K562 (cell line): Measurements from ENCODE around the gene GSTO2. TPM values are rescaled to one million over a fixed set of nuclear protein-coding genes. Genes with fewer than 3 reads are reported as not detected.

Experiments
- BHLHE40 ChIP-seq: IDR thresholded peaks from 2 replicates; pipeline ENCODE4 v1.6.1; 2011; ENCODE audit warnings: low read length, improper control_type of control experiment
- MECOM ChIP-seq: fragments of 250-450 bp; sonication (Bioruptor Pico); IDR thresholded peaks from 2 replicates; pipeline ENCODE4 v1.8.0; 2022; ENCODE audit warnings: inconsistent platforms
- NFATC3 ChIP-seq: fragments of 450-650 bp; IDR thresholded peaks from 2 replicates; pipeline ENCODE4 v1.6.1; 2017; ENCODE audit warnings: mild to moderate bottlenecking
- RERE ChIP-seq: sonication (generic); formaldehyde crosslinking; IDR thresholded peaks from 2 replicates; pipeline ENCODE4 v1.8.0; 2023; ENCODE audit warnings: missing genetic modification reagents, mild to moderate bottlenecking, borderline replicate concordance
- XRCC5 ChIP-seq: fragments of 200-400 bp; formaldehyde crosslinking; IDR thresholded peaks from 2 replicates; pipeline ENCODE4 v1.6.1; 2017; ENCODE audit warnings: low read depth, mild to moderate bottlenecking, low read length
- ZNF398 ChIP-seq: fragments of 250-450 bp; sonication (Bioruptor Pico); IDR thresholded peaks from 2 replicates; pipeline ENCODE4 v1.8.0; 2021; ENCODE audit warnings: moderate library complexity, mild to moderate bottlenecking, inconsistent platforms
- polyA plus RNA-seq, 8 experiments: library from polyadenylated mRNA; depleted of rRNA in 4 of 8; stranded (reverse) in 5 of 8; unstranded in 3 of 8; fragments of >200 nt; fragmentation: Nextera tagmentation in 2 of 8; fragmentation: Illumina TruSeq in 1 of 8; extraction: Ambion mirVana in 2 of 8; extraction: Trizol in 1 of 8; gene quantifications; 2 replicates each; pipeline versions ENCODE4 v1.2.1 to v1.2.3, GENCODE V29; 2011 to 2014; ENCODE audit warnings: inconsistent platforms in 1 of 8, missing spikeins in 1 of 8
- total RNA-seq, 7 experiments: library from RNA; depleted of rRNA in 6 of 7; stranded (reverse); fragments of >200 nt in 6 of 7; fragmentation: Illumina TruSeq in 2 of 7; extraction: Trizol in 2 of 7; gene quantifications; 2 replicates each; pipeline versions ENCODE4 v1.2.1 to v1.2.3, GENCODE V29; 2011 to 2021; ENCODE audit warnings: low replicate concordance in 1 of 7

GSTO2 gene
- total and polyA plus RNA-seq, 9 of the 15 experiments (the other 6 are each of a cell fraction or from before 2014, with no cell fraction given), result 0.18 to 1.8 (median 0.90) TPM

- TF ChIP-seq RERE (CRISPR knock-in tag) (no peak), BHLHE40 (no peak), XRCC5 (no peak), ZNF398 (CRISPR knock-in tag) (no peak), NFATC3 (no peak), MECOM (CRISPR knock-in tag) (no peak)
These were observed 37.0 kb upstream of the GSTO2 start, which contains the start of gene CFAP43 (continued) for GRCh38 chr10:104231784-104232612.
